GM18526 (cell line): ENCODE results near the gene TRPM5.

Source experiments
- POLR2A ChIP-seq: IDR thresholded peaks from 3 replicates; pipeline ENCODE4 v1.6.1; 2011; ENCODE audit not compliant: insufficient read length; ENCODE audit errors: extremely low read depth

The TRPM5 gene

DNA sequence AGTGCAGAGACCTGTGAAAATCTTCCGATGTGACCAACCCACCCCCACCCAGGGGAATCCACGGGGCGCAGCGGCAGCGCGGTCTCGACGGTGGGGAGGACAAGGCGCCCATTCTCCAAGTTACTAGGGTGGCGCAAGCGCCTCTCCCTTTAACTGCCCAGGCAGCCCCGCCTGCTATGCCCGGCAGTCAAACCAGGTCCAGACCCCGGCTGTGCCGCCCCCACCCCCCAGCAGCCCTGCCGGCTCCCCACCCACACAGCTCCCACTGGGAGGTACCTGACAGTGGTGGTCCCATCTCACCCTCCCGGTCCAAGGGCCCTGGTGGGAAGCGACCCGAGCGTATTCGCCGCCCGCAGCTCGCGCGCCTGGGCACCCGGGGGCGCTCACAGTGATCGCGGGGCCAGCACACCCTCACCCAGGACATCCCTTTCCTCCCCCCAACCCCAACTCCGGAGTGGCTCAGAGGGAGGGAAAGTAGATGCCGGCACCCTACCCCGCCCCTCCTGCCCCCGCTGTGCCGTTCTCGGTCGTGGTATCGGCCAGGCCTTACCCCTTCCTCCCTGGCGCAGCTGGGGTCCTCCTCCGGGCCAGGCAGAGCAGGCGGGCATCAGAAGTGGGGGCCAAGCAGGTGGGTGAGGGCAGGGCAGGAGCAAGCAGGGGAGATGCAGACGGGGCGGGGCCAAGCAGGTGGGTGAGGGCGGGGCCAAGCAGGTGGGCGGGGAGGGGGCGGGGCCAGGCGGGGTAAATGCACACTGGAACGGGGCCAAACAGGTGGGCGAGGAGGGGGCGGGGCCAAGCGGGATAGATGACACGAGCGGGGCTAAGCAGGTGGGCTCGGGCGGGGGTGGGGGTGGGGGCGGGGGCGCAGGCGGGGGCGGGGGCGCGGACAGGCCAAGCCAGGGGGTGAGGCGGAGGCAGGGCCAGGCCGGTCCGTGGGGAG is at the start of gene TRPM5:
TRPM5 (minus strand) TSS at position 634 of the 940 bp plus-strand sequence. CDS start 21,478 bp downstream, outside the sequence.
- TF ChIP-seq POLR2A: no peak

- no peak for TF ChIP-seq POLR2A
Measured at GRCh38 chr11:2489083-2489482, 44.8 kb upstream of the TRPM5 start.

GRCh38 chr11:2488004-2488403 is 43.7 kb upstream of the TRPM5 start:
- no peak for TF ChIP-seq POLR2A

DNA sequence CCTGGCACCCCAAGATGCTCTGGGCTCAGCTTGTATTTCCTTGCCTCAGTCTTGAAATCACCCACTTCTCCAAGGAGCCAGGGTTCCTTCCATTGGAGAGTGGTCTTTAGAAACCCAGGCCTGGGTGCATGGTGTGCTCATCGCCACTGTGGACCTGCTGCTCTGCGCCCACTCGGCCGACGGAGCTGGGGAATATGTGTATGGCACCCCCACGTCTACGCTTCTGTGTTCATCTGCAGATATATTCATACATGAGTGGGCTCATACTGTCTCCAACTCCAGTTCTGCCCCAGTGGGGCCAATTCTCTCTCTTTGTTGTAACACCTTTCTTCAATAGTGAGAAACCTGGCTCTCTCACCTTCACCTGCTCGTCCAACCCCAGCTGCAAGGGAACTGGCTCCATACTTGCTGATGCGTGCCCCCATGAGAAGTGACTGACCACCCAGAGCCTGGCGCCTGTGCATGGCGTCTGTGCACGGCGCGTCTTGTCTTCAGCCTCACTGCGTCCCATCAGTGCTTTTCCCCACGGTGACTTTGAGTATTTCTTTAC is 40.3 kb upstream of the TRPM5 start:
- TF ChIP-seq POLR2A: no peak

- TF ChIP-seq POLR2A: no peak
Measured at GRCh38 chr11:2483426-2483825, 39.1 kb upstream of the TRPM5 start.

GRCh38 chr11:2482745-2483144 is 38.4 kb upstream of the TRPM5 start:
- TF ChIP-seq POLR2A: no peak

DNA sequence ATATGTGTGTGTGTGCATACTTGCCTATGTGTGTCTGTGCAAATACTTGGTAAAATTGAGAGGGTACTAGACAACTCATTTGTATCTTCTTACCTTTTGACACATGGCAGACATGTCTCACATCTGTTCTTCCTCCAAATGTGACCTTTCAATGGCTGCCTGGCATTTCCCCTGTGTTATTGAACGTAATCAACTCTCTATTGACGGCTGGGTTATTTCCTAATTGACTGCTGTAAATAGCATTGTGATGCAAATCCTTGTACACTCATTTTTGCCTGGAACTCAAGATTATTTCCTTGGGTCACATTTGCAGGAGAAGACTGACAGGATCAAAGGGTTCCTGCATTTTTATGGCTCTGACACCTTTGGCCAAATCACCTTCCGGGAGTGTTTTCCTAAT is 37.9 kb upstream of the TRPM5 start:
- TF ChIP-seq POLR2A: no peak

GRCh38 chr11:2481253-2481652 is 36.9 kb upstream of the TRPM5 start:
- no peak for TF ChIP-seq POLR2A

DNA sequence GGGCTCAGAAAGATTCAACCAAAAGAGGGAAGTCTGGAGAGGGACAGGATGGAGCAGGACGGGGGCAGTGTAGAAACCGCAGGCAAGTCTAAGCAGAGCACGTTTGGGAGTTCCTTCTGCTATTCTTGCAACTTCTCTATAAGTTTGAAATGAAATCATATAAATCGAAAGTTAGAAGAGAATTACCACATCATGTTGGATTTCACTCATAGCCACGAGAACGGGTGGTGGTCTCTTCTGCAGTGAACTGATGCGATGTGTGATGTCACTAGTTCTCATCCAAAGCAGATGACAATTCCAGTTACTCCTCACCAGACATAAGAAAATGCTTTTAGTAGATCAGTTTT is 36.5 kb upstream of the TRPM5 start:
- TF ChIP-seq POLR2A: no peak

DNA sequence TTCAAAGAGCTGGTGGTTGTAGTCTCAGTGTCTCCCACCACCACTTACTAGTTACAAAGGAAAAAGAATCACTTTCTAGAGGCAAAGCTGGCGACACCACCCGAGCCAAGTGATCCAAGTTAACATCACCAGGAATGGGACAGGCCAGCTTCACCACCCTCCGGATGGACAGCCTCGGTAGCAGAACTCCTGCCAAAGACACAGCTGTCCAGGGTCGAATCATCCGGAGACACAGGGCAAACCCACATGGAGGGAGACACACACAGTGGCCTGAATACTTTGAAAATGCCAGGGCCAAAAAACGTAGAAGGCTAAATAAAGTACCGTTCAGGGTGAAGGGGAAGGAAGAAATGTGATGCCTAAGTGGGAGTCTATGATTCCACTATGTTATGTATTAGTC is 33.6 kb upstream of the TRPM5 start:
- TF ChIP-seq POLR2A: no peak

DNA sequence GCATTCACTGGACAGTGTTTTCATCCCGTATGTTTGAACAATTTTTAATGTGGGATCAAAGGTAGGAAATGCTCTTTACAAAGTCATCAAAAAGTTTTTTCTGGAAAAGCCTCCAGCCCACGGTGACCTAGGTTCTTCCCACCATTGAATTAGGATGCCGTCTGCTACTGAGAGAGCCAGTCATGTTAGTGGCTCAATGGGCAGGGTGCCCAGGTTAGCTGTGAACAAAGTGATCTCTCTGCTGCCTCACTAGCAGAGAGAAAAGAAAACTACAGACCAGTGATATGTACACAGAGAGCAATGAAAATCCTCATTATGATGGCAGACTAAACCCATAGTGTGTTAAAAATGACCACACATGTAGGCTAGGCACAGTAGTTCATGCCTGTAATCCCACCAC is 32.9 kb upstream of the TRPM5 start:
- TF ChIP-seq POLR2A: no peak

GRCh38 chr11:2475136-2475918 is 31.0 kb upstream of the TRPM5 start:
- no peak for TF ChIP-seq POLR2A

DNA sequence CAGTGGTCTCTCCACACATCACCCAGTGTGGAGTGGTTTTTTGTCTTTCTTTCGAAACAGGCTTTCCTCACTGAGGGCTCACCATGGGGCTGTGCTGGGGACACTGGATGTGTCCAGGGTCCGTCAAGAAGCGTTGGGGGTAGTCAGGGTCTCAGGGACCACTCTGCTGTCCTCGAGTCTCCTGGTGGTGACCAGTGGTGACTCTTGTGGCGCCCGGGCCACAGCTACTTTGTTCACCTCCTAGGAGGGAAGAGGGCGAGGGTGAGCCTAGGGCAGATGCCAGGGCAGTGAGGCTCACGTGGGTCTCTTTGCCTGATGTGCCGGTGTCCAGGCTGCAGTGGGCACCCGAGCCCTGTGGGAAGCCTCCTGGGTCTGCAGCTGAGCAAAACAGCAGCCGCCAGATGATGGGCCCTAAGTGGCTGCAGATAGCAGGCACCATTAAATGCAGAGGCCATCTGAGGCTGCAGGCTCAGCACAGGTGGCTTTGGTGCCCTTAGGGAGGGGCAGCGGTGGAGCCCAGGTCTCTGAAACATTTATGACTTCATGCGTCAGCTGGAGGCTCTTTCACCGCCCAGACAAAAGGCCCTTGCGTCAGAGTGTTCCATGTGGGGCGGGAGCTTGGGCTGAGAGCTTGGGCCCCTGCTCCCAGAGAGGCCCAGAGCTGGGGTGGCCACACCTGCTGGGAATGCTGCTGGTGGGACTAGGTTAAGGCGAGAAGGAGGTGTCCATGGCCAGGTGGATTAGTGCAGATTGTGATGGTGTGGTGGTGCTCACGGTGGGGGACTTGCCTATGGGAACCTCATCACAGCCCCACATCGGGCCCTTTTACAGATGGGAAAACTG is 30.0 kb upstream of the TRPM5 start:
- no peak for TF ChIP-seq POLR2A

DNA sequence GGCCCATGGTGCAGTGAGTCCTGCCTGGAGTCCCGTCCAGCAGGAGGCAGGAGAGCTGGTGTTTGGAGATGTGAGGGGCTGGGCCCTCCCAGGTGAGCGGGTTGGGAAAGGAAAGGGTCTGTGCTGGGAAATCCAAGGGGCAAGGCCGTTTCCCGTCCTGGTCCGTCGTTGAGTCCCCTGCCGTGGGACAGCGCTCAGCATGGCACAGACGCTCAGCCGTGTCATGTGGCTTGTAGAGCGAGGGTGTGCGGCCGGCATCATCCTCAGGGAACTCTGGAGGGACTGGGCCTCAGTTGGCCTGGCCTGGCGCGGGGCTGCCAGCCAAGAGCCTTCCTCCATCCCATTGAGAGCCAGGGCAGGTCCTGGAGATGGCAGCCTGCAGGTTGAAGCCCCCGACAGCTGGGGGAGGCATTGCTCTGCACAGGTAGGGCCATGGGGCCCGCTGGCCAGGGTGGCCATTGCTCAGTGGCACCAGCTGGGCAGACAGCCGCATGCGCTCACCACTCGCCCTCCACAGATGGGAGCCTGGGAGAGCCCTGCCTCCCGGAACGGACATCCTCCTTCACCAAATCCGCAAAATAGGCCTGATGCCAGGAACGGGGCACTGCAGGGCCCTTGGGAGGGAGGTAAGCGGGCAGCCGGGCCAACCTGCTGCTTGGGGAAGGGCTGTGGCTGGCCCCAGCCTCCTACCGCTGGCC is 29.2 kb upstream of the TRPM5 start:
- no peak for TF ChIP-seq POLR2A
